ENCODE results near the gene DMD. TPM values are rescaled to one million over a fixed set of nuclear protein-coding genes. Genes with fewer than 3 reads are reported as not detected.

Gene DMD
- total RNA-seq, 1 experiment from 2014 or later: 47.2 TPM

GRCh38 chrX:31459361-31459760 lies 1752.0 kb downstream of the DMD start:
- CTCF ChIA-PET: no interaction called here
- POLR2A ChIA-PET: no interaction called here
- H3K27ac Mint-ChIP-seq (ENCODE audit: unreplicated experiment): no peak overlapping the region
- H3K36me3 Mint-ChIP-seq (ENCODE audit: insufficient read depth, unreplicated experiment): no peaks in the 10 kb centered on the region
- H3K27me3 Mint-ChIP-seq (ENCODE audit: insufficient read depth, unreplicated experiment): no peaks in the 10 kb centered on the region
- no peak for TF ChIP-seq CTCF (IDR thresholded peaks at IDR 0.05; ENCODE audit: insufficient read depth in 1 of 2, low read depth in 1 of 2, low read length in 1 of 2, severe bottlenecking in 1 of 2, unreplicated experiment in 1 of 2)
- BruUV-seq (replicated peaks): no TSS peak
- intact Hi-C loops (cut with micrococcal nuclease; ENCODE audit: unreplicated experiment): no loop called here
- Histone ChIP-seq H3K36me3 (ENCODE audit: control insufficient read depth, insufficient read depth, low read length) (no peaks in the 10 kb centered on the region), H3K9me3 (no peaks in the 10 kb centered on the region), H3K4me1 (no peaks in the 10 kb centered on the region), H3K4me3 (ENCODE audit: low read depth, low read length) (no peak overlapping the region), H3K27me3 (replicated peaks; ENCODE audit: control insufficient read depth, insufficient read depth, low read length) (no peaks in the 10 kb centered on the region)
- H3K4me1 Mint-ChIP-seq (ENCODE audit: low read depth, unreplicated experiment): no peaks in the 10 kb centered on the region
- no peaks in the 10 kb centered on the region for H3K9me3 Mint-ChIP-seq (ENCODE audit: unreplicated experiment)
- DNase-seq: no peak
- H3K4me3 Mint-ChIP-seq (ENCODE audit: unreplicated experiment): no peak overlapping the region

- Histone ChIP-seq H3K4me3 (ENCODE audit: low read depth, low read length) (no peak overlapping the region), H3K4me1 (peaks cover 5% of the 10 kb centered on the region; the same call in 1 of the 2 replicates), H3K27me3 (replicated peaks; ENCODE audit: control insufficient read depth, insufficient read depth, low read length) (no peaks in the 10 kb centered on the region), H3K36me3 (ENCODE audit: control insufficient read depth, insufficient read depth, low read length) (no peaks in the 10 kb centered on the region), H3K9me3 (no peaks in the 10 kb centered on the region)
- no peak for TF ChIP-seq CTCF (IDR thresholded peaks at IDR 0.05; ENCODE audit: insufficient read depth in 1 of 2, low read depth in 1 of 2, low read length in 1 of 2, severe bottlenecking in 1 of 2, unreplicated experiment in 1 of 2)
- DNase-seq: no peak
- Mint-ChIP-seq H3K4me3 (ENCODE audit: unreplicated experiment) (no peak overlapping the region), H3K36me3 (ENCODE audit: insufficient read depth, unreplicated experiment) (no peaks in the 10 kb centered on the region), H3K4me1 (ENCODE audit: low read depth, unreplicated experiment) (peaks cover 7% of the 10 kb centered on the region), H3K9me3 (ENCODE audit: unreplicated experiment) (no peaks in the 10 kb centered on the region), H3K27ac (ENCODE audit: unreplicated experiment) (no peak overlapping the region), H3K27me3 (ENCODE audit: insufficient read depth, unreplicated experiment) (no peaks in the 10 kb centered on the region)
- ChIA-PET POLR2A (no interaction called here), CTCF (no interaction called here)
- BruUV-seq (replicated peaks): no TSS peak
- intact Hi-C loops (cut with micrococcal nuclease; ENCODE audit: unreplicated experiment): no loop called here
Observed at GRCh38 chrX:31449965-31450364, 1761.4 kb downstream of the DMD start.

DNA sequence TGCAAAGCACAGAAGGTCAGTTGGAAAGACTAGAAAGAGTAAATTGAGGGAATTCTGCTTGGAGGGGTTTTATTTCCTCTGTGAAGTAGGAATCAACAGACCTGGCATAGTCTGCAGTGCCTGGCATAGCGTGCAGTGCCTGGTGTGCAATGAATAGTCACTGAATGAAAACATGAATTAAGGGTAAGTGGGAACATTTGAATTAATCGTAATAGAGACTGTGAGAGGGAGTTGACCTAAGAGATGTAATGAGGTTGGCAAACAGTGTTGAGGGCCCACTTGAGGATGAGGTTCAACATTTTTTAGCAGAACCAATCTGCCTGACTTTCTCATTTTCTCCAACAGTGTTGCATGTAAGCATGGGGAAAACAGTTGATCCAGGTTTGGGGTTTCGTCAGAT lies 1762.3 kb downstream of the DMD start:
- TF ChIP-seq CTCF (IDR thresholded peaks at IDR 0.05; ENCODE audit: insufficient read depth in 1 of 2, low read depth in 1 of 2, low read length in 1 of 2, severe bottlenecking in 1 of 2, unreplicated experiment in 1 of 2): no peak
- Histone ChIP-seq H3K36me3 (ENCODE audit: control insufficient read depth, insufficient read depth, low read length) (no peaks in the 10 kb centered on the region), H3K27me3 (replicated peaks; ENCODE audit: control insufficient read depth, insufficient read depth, low read length) (no peaks in the 10 kb centered on the region), H3K9me3 (no peaks in the 10 kb centered on the region), H3K4me3 (ENCODE audit: low read depth, low read length) (no peak overlapping the region), H3K4me1 (peaks cover 5% of the 10 kb centered on the region; the same call in 1 of the 2 replicates)
- no peak overlapping the region for H3K4me3 Mint-ChIP-seq (ENCODE audit: unreplicated experiment)
- H3K27me3 Mint-ChIP-seq (ENCODE audit: insufficient read depth, unreplicated experiment): no peaks in the 10 kb centered on the region
- POLR2A ChIA-PET: interaction anchor here (0.6 kb wide), 1 partner anchor 13 kb away, joined by 3 read pairs; no protein-coding TSS in a partner anchor
- H3K27ac Mint-ChIP-seq (ENCODE audit: unreplicated experiment): no peak overlapping the region
- no TSS peak for BruUV-seq (replicated peaks)
- CTCF ChIA-PET: no interaction called here
- peaks cover 7% of the 10 kb centered on the region for H3K4me1 Mint-ChIP-seq (ENCODE audit: low read depth, unreplicated experiment)
- no peaks in the 10 kb centered on the region for H3K9me3 Mint-ChIP-seq (ENCODE audit: unreplicated experiment)
- intact Hi-C loops (cut with micrococcal nuclease; ENCODE audit: unreplicated experiment): no loop called here
- H3K36me3 Mint-ChIP-seq (ENCODE audit: insufficient read depth, unreplicated experiment): no peaks in the 10 kb centered on the region
- no peak for DNase-seq

All from Caco-2 (cell line).